Upper lobe of left lung (tissue), 4 donors: Measurements from ENCODE around the gene BTG1.

Experiments used
- CTCF ChIP-seq, 6 experiments: fragments of 450-650 bp in 4 of 6; fragments of 200-600 bp in 2 of 6; sonication (generic) in 2 of 6; IDR thresholded peaks; one replicate each; pipeline ENCODE4 v1.5.1; 2016 to 2019; ENCODE audit warnings: antibody characterized with exemption in 6 of 6
- POLR2A ChIP-seq, 4 donors: fragments of 450-650 bp; IDR thresholded peaks; one replicate each; pipeline ENCODE4 v1.5.1; 2016 to 2017; ENCODE audit warnings: antibody characterized with exemption in 4 of 4, mild to moderate bottlenecking in 2 of 4

GRCh38 chr12:92094751-92095161 lies 50.9 kb downstream of the BTG1 start:
- TF ChIP-seq CTCF (IDR thresholded peaks at IDR 0.05) (no peak), POLR2A (IDR thresholded peaks at IDR 0.05) (no peak)
